SU-DHL-6 (cell line): Measurements from ENCODE around the gene GMDS.

ENCODE experiments used
- EZH2phosphoT487 ChIP-seq: fragments of 200-600 bp; sonication (generic), shearing (Covaris generic); conservative IDR thresholded peaks from 2 replicates; pipeline ENCODE4 v1.6.1; 2018; ENCODE audit warnings: mild to moderate bottlenecking, antibody characterized with exemption, low read length, moderate library complexity, mixed read lengths
- TF ChIP-seq, protein P1 (sequence below): fragments of 200-600 bp; sonication (generic); IDR thresholded peaks from one replicate; pipeline ENCODE4 v1.5.1; 2017; ENCODE audit warnings: antibody characterized with exemption, mild to moderate bottlenecking, low read length, moderate library complexity; ENCODE audit not compliant: insufficient read depth, poor library complexity, severe bottlenecking

DNA sequence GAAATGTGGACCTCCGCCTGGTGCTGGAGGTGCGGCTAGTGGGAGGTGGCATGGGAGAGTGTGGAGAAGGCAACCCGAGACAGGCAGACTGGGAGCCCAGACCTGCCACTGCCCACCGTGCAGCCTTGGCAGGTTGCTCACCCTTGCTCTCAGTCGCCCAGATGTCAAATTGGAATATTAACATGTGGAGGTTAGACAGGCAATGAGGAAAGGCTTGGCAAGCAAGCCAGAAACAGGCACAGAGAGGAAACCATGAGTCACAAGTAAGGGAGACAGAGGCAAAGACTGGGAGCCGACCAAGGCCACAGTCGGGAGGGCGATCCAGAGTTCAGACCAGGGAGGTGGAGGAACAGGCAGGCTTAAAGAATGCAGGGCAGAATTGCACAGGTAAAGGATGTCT, 457.5 kb downstream of the GMDS start:
- TF ChIP-seq, protein P1, sequence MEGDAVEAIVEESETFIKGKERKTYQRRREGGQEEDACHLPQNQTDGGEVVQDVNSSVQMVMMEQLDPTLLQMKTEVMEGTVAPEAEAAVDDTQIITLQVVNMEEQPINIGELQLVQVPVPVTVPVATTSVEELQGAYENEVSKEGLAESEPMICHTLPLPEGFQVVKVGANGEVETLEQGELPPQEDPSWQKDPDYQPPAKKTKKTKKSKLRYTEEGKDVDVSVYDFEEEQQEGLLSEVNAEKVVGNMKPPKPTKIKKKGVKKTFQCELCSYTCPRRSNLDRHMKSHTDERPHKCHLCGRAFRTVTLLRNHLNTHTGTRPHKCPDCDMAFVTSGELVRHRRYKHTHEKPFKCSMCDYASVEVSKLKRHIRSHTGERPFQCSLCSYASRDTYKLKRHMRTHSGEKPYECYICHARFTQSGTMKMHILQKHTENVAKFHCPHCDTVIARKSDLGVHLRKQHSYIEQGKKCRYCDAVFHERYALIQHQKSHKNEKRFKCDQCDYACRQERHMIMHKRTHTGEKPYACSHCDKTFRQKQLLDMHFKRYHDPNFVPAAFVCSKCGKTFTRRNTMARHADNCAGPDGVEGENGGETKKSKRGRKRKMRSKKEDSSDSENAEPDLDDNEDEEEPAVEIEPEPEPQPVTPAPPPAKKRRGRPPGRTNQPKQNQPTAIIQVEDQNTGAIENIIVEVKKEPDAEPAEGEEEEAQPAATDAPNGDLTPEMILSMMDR = no peak
- no peak for TF ChIP-seq EZH2phosphoT487
